Ishikawa (cell line): Measurements from ENCODE around the gene ARGLU1.

Experiments used
- CREB1 ChIP-seq: IDR thresholded peaks from 2 replicates; pipeline ENCODE4 v1.6.1; 2012; ENCODE audit warnings: low read depth
- EGR1 ChIP-seq: IDR thresholded peaks from 2 replicates; pipeline ENCODE4 v1.6.1; 2012
- FOXM1 ChIP-seq: IDR thresholded peaks from 2 replicates; pipeline ENCODE4 v1.6.1; 2012; ENCODE audit warnings: low read depth, borderline replicate concordance
- RAD21 ChIP-seq: IDR thresholded peaks from 2 replicates; pipeline ENCODE4 v1.6.1; 2012; ENCODE audit warnings: low read depth
- TAF1 ChIP-seq: IDR thresholded peaks from 2 replicates; pipeline ENCODE4 v1.6.1; 2012; ENCODE audit warnings: low read depth, mild to moderate bottlenecking
- TCF12 ChIP-seq: IDR thresholded peaks from 2 replicates; pipeline ENCODE4 v1.6.1; 2012; ENCODE audit warnings: low read depth
- TEAD4 ChIP-seq: IDR thresholded peaks from 2 replicates; pipeline ENCODE4 v1.6.1; 2012
- TF ChIP-seq, protein P1 (sequence below): IDR thresholded peaks from 2 replicates; pipeline ENCODE4 v1.6.1; 2012; ENCODE audit warnings: low read depth, mild to moderate bottlenecking

DNA sequence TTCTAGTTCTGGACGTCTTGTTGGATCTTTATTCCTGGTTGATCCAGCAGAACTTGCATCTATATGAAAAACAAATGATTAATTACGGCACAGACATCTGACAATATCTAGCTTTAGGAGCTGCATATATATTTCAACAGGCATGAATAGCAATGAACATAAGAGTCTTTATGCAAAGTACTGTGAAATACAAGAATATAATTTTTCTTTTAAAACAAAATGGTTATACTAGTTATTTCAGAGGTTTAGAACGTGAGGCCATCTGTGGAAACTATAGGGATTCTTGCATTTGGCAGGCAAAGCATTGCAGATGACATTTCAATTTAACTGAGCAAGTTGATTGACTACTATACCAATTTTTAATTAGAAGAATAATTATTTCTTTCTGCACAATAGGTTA lies 73.0 kb downstream of the ARGLU1 start:
- TF ChIP-seq FOXM1 (no peak), RAD21 (no peak), TCF12 (no peak), EGR1 (no peak), TEAD4 (no peak), TAF1 (no peak), CREB1 (no peak)
- TF ChIP-seq, protein P1, sequence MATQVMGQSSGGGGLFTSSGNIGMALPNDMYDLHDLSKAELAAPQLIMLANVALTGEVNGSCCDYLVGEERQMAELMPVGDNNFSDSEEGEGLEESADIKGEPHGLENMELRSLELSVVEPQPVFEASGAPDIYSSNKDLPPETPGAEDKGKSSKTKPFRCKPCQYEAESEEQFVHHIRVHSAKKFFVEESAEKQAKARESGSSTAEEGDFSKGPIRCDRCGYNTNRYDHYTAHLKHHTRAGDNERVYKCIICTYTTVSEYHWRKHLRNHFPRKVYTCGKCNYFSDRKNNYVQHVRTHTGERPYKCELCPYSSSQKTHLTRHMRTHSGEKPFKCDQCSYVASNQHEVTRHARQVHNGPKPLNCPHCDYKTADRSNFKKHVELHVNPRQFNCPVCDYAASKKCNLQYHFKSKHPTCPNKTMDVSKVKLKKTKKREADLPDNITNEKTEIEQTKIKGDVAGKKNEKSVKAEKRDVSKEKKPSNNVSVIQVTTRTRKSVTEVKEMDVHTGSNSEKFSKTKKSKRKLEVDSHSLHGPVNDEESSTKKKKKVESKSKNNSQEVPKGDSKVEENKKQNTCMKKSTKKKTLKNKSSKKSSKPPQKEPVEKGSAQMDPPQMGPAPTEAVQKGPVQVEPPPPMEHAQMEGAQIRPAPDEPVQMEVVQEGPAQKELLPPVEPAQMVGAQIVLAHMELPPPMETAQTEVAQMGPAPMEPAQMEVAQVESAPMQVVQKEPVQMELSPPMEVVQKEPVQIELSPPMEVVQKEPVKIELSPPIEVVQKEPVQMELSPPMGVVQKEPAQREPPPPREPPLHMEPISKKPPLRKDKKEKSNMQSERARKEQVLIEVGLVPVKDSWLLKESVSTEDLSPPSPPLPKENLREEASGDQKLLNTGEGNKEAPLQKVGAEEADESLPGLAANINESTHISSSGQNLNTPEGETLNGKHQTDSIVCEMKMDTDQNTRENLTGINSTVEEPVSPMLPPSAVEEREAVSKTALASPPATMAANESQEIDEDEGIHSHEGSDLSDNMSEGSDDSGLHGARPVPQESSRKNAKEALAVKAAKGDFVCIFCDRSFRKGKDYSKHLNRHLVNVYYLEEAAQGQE = no peak
